HG02852 (cell line): ENCODE data around the gene PDSS2.

Experiments
- ATAC-seq: cut with Tn5 transposase; IDR thresholded peaks from one replicate; pipeline ENCODE4 v1.9.1; 2021; ENCODE audit warnings: mild to moderate bottlenecking, moderate library complexity; ENCODE audit not compliant: unreplicated experiment

PDSS2 gene, protein sequence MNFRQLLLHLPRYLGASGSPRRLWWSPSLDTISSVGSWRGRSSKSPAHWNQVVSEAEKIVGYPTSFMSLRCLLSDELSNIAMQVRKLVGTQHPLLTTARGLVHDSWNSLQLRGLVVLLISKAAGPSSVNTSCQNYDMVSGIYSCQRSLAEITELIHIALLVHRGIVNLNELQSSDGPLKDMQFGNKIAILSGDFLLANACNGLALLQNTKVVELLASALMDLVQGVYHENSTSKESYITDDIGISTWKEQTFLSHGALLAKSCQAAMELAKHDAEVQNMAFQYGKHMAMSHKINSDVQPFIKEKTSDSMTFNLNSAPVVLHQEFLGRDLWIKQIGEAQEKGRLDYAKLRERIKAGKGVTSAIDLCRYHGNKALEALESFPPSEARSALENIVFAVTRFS

DNA sequence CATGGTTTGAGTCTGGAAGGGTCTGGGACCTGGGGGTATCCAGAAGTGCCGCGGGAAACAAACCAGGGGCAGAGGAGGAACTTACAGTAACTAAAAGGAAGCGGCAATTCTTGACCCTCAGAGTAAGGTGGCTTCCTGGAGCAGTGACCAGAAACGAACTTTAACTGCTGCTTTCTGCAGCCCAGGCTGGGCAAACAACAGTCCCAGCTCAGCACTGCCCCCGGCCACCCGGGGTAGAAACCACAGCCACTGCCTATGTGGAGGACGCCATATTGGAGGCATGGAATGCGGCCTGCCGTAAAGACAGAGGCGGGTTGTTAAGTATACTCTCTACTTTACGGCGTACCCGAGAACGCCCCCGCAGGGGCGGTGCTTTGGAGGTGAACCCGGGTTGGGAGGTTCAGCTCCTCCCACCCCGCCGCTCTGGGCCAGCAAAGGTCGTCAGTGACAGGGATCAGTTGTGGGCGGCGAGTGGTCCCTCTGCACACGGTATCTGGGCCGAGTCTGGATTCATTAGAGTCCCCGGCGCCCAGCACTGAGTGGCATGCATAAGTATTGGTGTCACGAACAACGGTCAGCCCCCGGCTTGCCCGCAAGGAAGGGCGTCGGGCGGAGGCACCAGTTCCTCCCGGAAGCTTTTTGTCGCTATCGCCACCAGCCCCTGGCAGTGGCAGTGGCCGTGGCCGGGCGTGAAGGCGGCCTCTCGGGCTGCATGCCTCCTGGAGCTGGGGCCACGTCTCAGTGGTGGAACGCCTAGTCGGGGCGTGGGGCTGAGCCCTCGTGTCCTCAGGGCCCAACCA lies at the start of gene PDSS2:
PDSS2 (minus strand) TSS at position 282 of the 800 bp plus-strand sequence; CDS start at position 3, 279 bp downstream.
- ATAC-seq, result peak; percentile 94

DNA sequence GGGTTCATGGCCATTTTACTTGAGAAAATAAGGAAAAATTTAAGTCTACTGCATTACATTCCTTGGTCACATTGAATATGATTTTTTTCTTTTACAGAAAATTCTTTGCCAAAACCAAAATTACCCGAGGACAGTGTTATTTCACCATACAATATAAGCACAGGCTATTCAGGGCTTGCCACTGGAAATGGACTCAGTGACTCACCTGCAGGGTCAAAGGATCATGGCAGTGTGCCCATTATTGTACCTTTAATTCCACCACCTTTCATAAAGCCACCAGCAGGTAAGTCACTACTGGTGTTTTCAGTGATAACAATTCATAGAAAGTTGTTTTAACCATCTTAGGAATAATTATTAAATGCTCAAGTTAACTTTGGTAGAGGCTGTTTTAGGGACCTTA lies 46.8 kb upstream of the PDSS2 start:
- ATAC-seq, result no peak

DNA sequence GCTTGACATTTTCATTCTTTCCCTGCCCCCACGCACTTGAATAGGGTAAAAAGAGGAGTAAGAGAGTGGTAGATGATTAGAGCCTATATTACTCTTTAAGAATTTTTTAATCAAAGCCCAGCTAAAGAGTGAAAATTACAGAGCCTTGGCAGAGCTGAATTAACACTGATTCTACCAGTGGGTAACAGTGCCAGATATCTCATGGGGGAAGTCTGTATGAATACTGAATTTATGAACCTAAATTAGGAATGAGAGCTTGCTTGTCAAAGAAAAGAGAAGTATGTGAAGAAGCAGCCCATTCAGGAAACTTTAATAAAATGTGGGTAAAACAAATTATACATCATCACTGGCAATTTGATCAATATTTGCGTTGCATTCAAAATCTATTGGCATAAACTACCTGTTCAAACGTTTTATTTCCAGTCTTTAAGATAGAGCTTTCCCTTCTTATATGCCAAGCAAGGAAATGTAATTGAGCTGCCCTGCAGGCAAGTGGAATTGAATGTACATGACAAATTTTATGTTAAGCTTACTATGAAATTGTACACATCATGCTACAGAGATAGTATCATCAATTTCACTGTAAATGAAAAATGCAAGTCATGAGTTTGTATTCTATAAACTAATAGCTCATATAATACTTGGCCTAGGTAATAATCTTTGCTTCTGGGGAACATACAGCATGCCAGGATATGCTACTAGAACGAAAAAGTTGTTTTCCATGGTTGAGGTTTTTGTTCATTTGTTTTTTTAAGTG lies 45.1 kb upstream of the PDSS2 start:
- ATAC-seq, result no peak

DNA sequence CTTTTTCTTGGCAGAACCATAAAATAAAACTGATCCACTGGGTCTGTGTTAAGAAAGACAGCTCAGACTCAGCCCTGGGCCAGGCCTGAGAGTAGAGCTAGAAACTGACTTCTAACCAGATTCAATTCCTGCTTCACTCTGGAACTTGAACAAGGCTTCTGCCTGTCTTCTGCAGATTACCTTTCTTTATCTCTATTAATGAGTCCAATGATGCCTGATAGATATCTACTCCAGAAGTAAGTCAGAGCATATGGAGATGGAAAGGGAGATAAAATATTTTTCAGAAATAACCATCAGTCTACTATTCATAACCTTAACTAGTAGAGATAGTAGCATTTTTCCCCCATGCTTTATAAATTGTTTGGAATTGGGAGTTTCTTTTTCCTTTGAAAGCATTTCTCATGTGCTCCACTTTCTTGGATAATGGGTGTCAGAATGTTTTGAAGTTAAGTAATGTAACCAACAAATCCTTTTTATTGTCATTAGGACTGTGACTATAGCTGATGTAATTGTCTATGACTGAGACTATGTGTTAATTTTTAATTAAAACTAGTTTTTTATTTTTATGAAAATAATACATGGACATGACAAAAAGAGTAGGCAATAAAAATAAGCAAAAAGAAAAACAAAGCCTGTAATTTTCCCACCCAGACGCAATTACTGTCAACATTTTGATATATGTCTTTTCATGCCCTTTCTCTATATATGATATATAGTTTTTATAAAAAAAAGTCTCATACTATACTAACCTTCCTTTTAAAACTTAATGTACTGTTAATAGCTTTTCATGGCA lies 37.7 kb upstream of the PDSS2 start:
- ATAC-seq, result no peak

DNA sequence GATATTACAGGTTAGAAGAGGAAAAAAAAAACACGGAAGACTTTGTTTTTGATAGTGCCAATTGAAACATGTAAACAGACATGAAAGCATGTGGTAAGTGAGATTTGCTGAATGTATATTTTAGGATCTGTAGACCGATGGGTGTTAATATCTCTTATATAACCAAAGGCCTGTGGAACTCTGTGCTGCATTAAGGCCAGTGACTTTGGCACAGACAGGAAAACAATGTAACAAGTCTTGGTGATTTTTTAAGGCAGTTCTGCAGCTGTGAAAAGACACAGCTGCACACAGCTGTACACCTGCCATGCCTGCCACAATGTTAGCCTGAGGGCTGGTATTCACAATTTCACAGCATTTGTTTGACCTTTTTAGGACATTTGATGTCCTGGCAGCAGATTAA lies 36.6 kb upstream of the PDSS2 start:
- ATAC-seq, result no peak

DNA sequence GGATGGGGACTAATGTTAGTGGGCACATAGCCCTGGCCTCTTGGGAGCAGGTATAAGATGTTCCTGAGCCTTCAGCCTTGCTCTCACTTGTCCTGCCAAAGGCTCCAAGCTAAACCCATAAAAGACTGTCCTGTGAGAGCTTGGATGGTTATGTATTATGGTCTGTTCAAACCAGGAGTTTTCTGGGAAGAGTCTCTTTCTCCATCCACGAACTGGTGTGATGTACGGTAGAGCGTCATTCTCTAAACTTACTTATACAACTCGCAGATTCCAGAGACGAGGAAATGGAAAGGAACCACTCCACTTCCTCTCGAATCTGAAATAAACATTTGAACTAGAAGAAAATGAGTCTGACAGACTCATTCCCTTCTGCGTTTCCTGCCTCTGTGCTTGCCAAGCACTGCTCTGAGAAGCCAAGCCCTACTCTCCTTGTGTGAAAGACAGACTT lies 35.9 kb upstream of the PDSS2 start:
- no peak for ATAC-seq

DNA sequence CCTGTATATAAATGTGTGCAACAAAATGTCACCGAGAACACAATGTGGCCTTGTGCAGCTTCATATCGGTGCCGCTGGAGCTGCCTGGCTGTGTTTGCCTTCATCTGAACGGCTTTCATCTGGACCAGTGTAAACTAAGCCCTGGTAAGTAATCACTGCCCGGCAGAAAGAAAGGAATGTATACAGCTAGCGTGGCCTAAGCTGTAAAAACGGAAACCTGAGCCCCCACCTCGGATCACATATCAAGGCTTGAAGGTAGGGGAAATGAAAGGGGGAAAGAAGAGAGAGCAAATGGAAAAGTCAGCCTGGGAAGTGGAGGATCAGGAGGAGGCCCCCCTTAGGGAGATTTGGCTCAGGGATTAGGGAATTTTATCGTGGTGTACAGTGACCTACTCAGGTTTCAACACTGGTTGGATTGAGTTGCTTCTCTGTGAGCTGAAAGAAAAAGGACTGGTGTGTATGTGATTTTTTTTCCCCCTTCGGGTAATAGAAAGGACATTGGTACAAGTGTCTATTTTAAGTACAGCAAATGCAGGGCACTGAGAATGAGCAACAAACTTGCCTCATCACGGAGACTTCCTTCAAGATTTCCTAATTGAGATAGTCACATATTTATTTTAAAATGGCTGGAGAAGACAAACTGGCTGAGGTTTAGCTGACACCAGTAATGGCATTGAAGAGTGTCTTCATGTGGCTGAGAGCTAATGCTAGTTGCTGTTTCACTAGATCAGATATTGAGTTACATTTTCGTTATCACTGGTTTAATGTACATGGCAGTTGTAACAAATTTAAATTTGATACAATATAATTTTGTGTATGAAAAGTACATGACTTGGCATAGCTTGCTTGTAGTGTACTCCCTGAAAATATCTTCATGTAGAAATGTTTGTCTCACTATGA lies 34.0 kb upstream of the PDSS2 start:
- ATAC-seq, result no peak

DNA sequence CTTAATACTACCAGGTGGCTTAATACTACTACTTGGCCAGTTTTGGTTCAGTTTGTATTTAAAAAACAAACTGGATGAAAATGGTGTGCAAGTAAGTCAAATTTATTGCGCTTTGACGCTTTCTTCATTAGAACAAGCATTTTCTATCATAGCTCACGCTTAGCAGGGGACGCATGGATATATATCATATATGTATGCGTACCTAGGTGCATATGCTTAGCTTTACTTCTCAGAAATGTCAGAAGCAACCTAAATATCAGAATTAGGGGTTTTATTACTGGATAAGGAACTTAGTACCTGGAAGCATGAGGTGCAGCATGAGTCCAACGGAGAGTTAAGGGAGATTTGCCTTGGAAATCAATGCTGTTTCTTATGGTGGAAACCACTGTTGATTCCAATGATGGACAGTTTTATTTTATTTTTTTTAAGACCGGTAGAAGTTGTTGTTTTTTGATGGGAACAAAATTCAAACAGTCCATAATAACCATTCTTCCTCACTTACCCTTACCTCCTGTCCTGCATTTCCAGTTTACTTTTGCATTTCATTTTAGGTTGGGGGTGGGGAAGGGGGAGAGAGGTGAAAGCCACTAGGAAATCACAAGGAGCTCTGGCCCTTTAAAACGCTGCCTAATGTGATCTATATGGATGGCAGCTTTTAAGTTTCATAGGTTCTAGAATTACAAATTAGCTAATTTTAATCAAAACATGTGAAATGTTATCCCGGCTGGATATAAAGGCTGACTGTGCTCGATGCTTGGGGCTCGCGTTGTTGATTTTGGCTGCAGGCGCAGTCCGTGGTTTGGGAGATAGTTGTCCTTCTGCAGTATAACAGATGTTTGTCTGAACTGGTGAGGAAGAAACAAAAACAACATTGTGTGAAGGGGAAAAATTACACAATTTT lies 32.6 kb upstream of the PDSS2 start:
- ATAC-seq, result no peak

DNA sequence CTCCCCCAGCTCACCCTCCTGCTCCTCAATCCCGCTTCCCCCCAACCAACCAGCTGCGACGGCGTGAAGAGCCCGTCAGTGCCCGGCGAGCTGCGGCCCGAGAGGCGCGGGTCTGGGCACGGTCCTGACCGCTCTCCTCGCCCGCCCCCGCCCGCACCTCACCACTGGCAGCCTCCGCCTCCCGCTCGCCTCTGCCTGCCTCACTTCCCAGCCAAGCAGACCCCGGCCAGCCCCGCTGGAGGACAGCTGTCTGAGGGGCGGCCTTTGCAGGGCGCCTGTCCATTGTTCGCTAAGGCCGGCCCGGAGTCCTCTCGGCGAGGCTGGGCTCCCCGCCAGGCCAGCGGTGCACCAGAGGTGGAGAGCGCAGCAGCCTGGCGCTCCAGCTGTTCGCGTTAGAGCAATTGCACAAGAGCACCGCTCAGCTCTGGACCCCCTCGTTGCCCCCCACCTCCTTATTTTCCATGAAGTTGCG lies 31.8 kb upstream of the PDSS2 start:
- no peak for ATAC-seq

DNA sequence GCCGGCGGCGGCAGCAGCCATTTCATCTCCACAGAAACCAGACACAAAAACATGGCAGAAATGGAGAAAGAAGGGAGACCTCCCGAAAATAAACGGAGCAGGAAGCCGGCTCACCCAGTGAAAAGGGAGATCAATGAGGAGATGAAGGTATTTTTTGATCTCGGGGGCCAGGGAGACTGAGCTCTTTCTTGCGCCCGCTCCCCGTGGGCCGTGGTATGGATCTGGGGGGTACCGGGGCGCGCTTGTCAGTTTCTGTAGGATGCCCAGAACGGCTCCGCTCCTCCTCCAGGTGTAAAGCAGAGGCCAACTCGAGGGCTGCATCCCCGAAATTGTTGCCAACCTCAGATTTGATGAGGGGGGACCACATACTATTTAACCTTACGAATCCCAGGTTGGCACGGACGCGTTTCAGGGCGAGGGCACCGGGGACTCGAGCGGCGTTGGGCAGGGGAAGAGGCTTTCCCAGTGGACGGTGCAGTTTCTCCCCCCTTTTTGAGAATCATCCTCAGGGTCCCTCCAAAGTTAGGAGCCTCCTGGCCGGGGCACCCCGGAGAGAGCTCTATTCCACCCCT lies 31.3 kb upstream of the PDSS2 start:
- no peak for ATAC-seq

DNA sequence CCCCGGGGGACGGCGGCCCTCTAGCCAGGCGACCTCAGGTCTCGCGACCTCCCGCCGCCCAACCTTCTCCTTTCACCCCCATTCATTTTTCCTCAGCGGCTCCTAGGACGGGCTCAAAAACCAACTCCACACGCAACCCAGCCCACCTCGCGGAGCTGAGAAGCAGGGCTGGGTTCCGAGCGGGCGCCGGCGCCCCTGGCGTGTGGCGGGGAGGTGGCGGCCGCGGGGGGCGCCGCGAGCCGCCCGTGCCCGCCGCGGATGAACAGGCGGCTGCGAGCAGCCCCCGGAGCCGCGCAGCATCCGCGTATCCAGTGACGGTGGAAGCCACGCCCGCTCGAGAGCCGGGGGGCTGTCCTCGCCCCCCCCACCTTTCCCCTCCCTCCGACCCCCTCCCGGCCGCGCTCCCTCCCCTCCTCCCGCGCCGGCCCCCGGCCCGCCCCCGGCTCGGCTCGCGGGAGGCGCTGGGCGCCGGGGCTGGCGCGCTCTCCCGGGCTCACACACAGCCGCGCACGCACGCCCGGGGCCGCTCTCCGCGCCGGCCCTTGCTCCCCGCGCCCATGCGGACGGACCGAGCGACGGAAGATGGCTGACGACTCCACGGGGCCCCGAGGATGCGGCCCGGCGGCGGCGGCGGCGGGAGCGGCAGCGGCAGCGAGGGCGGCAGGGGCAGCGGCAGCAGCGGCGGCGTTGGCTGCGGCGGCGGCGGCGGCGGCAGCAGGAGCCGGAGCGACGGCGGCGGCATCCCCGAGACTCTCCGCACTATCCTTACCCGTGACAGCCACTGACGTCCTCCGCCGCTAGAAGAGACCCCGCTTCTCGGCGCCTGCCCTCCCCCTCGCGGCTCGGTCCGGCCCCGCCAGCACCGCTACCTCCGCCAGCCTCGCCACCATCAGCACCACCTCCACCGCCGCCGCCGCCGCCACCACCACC lies 30.5 kb upstream of the PDSS2 start, which contains the start of gene SOBP:
SOBP (plus strand) TSS at position 482 of the 930 bp plus-strand sequence. CDS start 500 bp downstream, outside the sequence.
- ATAC-seq, result peak; percentile 45

DNA sequence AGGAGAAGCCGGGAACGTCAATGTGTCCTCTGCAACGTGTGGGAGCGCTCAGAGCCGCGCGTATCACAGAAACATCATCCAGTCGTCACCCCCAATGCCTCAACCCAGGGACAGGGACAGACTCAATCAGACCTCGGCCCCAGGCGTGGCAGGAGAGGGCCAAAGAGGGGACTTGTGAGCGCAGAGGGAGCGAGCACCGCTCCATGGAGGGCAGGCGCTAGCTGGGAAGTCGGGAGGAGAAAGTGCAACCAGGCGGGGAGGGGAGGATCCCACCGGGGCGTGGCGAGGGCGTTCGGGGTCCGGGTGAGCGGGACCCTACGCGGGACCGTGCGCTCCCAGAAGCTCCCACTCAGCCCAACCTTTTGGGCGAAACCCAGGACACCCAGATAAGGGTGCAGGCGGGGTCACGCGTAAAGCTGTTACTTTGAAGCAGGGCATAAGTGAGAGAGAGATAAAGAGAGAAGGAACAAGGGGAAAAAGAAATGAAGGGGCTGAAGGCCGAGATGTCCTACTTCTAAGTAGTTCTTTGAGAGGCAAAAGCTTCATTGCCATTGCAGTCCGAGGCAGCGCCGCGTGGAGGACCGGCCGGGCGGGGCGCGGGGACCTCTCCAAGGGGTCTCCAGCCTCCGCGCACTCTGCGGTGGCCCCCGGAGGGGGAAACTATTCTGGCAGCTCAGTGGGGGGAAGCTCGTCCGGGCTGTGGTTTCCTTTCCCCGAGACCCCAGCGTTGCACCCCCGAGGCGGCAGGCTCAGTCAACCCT lies 29.7 kb upstream of the PDSS2 start:
- no peak for ATAC-seq

DNA sequence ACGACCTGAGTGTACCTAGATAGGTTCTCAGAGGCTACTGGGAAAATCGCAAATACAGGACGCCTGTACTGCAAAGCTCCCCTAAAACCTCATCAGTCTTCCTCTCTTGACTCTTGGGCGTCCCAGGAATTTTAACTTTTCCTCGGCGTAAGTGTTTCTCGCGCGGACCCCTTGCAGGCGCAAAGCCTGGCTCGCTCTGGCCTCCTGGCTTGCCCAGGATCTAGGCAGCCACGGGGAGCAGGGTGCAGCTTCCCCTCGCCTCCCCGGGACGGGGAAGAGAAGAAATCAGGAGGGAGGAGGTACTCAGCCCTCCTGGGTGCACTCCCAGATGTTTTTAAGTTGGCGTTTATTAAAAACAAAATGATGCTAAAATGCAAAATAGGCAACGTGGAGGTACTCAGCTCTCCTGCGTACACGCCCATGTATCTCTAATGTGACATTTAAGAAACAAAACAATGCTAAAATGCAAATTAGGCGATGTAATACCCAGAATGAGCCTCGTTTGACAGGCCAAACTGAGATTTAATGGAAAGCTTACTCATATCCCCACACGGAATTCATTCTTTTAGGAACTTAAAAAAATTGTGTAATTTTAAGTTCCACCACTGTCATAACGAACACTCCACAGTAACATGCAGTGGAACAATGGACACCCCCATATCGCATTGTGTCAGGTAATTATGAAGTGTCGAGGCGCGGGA lies 29.0 kb upstream of the PDSS2 start:
- ATAC-seq, result no peak

DNA sequence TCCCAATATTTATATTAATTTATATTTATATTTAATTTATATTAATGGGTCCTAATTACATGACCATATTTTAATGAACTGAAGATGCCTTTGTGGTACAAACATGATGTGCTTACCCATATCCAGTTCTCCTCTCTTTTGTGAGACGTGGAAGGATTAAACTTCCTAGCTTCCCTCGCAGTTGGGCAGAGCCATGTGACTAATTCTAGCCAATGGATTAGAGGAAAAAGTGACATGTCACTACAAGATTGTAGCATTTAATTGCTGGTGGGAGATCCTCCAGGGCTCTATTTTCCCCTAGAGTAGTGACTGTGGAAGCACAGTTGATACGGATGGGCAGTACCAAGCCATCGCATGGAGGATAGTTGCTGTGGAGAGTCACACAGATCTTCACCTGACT lies 25.8 kb upstream of the PDSS2 start:
- ATAC-seq, result no peak

DNA sequence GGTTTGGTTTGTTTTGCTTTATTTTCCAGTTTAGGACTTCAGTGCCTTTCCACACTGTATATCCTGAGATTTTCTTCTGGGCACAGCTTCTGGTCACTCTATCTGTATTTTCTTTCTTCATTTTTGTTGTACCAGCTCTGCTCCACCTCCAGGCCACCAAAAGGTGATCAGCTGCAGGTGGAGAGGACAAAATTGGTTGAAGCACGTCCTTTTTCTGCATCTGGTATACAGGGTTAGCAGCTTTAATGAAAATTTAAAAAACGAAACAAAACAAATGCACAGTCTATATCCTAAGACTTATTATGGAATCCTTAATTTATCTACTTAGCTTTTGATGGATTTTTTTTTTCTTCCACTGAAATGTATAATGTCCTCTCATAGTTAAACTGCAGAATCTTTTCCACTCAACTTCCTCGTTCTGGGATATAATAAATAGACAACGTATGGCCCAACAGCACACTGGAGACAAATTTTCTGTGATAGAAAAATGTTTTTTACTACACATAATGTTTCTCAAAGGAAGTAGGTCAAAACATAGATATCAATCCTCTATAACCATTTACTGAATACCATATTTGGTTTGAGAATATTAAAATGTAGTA lies 19.8 kb upstream of the PDSS2 start:
- ATAC-seq, result no peak
